PC-3 (cell line): ENCODE data around the gene ASTN2.

Experiments
- CTCF ChIP-seq: fragments of 300-600 bp; sonication (generic); conservative IDR thresholded peaks from 2 replicates; pipeline ENCODE4 v1.5.1; 2017; ENCODE audit warnings: antibody characterized with exemption, low read depth, mild to moderate bottlenecking, low read length
- EZH2 ChIP-seq: fragments of 300-600 bp; sonication (generic); IDR thresholded peaks from one replicate; pipeline ENCODE4 v1.6.1; 2017; ENCODE audit warnings: antibody characterized with exemption, mild to moderate bottlenecking, low read length; ENCODE audit not compliant: unreplicated experiment
- EZH2phosphoT487 ChIP-seq: fragments of 300-600 bp; sonication (generic); IDR thresholded peaks from 2 replicates; pipeline ENCODE4 v1.6.1; 2018; ENCODE audit warnings: mild to moderate bottlenecking, antibody characterized with exemption, low read length, borderline replicate concordance

- TF ChIP-seq CTCF (no peak), EZH2 (no peak), EZH2phosphoT487 (no peak)
Measured at GRCh38 chr9:117403403-117403811, 11.4 kb downstream of the ASTN2 start.
